SK-N-SH (cell line): ENCODE results near the gene KCTD5. TPM values are rescaled to one million over a fixed set of nuclear protein-coding genes. Genes with fewer than 3 reads are reported as not detected.
"Not testable (repeated sequence)": the region's sequence is repeated elsewhere in the genome, so short reads cannot be mapped to it uniquely, and the experiment has no call there.

Source experiments
- CTCF ChIA-PET: fragments of 300-600, 350-600 bp; formaldehyde crosslinking; extraction: SDS; loops from one replicate; lab custom pipeline; 2021; lab: Yijun Ruan, JAX
- POLR2A ChIA-PET: fragments of 350-600 bp; sonication (Branson Sonifier 250); formaldehyde crosslinking; extraction: SDS; loops from one replicate; lab custom pipeline; 2020; ENCODE audit warnings: antibody characterized with exemption, inconsistent platforms; lab: Yijun Ruan, JAX
- DNase-seq: peaks from one replicate; pipeline ENCODE4 v3.0.0; 2012
- H2AFZ ChIP-seq: fragments of 200-600 bp; sonication (generic); 2 replicates; pipeline ENCODE4 v1.8.1; 2016; ENCODE audit warnings: antibody characterized with exemption, mild to moderate bottlenecking, low read depth
- H3F3A ChIP-seq: fragments of 200-600 bp; sonication (generic); replicated peaks from 2 replicates; pipeline ENCODE3; 2016; ENCODE audit warnings: antibody characterized with exemption, mild to moderate bottlenecking; ENCODE audit not compliant: insufficient read depth
- H3K27ac ChIP-seq, 2 experiments: fragments of 200-500 bp in 1 of 2; fragments of 200-600 bp in 1 of 2; sonication (Bioruptor generic) in 1 of 2; sonication (generic), shearing (Covaris generic) in 1 of 2; 2 replicates each; pipeline versions ENCODE4 v1.5.1 to v1.6.1; 2014 to 2016; ENCODE audit warnings: low read depth in 2 of 2, inconsistent platforms in 1 of 2, low read length in 1 of 2, mild to moderate bottlenecking in 1 of 2, mixed read lengths in 1 of 2
- H3K27me3 ChIP-seq: fragments of 200-600 bp; sonication (generic), shearing (Covaris generic); 2 replicates; pipeline ENCODE4 v1.6.1; 2016; ENCODE audit warnings: mixed run types; ENCODE audit not compliant: insufficient read depth
- H3K36me3 ChIP-seq, 2 experiments: fragments of 200-500 bp in 1 of 2; fragments of 200-600 bp in 1 of 2; sonication (Bioruptor generic) in 1 of 2; sonication (generic) in 1 of 2; replicated peaks in 1 of 2; 2 replicates each; pipeline versions ENCODE3 to v1.5.1; 2014 to 2016; ENCODE audit warnings: low read length in 1 of 2, mild to moderate bottlenecking in 1 of 2; ENCODE audit not compliant: insufficient read depth in 2 of 2, control insufficient read depth in 1 of 2
- H3K4me1 ChIP-seq, 2 experiments: fragments of 200-500 bp in 1 of 2; fragments of 200-600 bp in 1 of 2; sonication (Bioruptor generic) in 1 of 2; sonication (generic), shearing (Covaris generic) in 1 of 2; 2 replicates each; pipeline versions ENCODE4 v1.5.1 to v1.6.1; 2014 to 2016; ENCODE audit warnings: low read depth in 1 of 2, low read length in 1 of 2, mixed run types in 1 of 2; ENCODE audit not compliant: insufficient read depth in 2 of 2, control insufficient read depth in 1 of 2
- H3K4me2 ChIP-seq: fragments of 200-600 bp; sonication (generic), shearing (Covaris generic); 2 replicates; pipeline ENCODE4 v1.6.1; 2017; ENCODE audit warnings: mixed run types
- H3K4me3 ChIP-seq, 2 experiments: fragments of 200-500 bp in 1 of 2; fragments of 200-600 bp in 1 of 2; sonication (Bioruptor generic) in 1 of 2; sonication (generic), shearing (Covaris generic) in 1 of 2; 2 replicates each; pipeline versions ENCODE4 v1.5.1 to v1.8.1; 2014 to 2016; ENCODE audit warnings: low read depth in 2 of 2, inconsistent platforms in 1 of 2, low read length in 1 of 2, mild to moderate bottlenecking in 1 of 2, mixed read lengths in 1 of 2, moderate library complexity in 1 of 2
- H3K79me2 ChIP-seq: fragments of 200-600 bp; sonication (generic); 2 replicates; pipeline ENCODE4 v1.8.1; 2017; ENCODE audit warnings: mild to moderate bottlenecking; ENCODE audit not compliant: insufficient read depth
- H3K9ac ChIP-seq: fragments of 200-600 bp; sonication (generic); 2 replicates; pipeline ENCODE4 v1.6.1; 2017; ENCODE audit warnings: mixed run types
- H3K9me2 ChIP-seq: fragments of 200-600 bp; sonication (generic); 2 replicates; pipeline ENCODE4 v1.6.1; 2017; ENCODE audit warnings: mixed run types
- H3K9me3 ChIP-seq: fragments of 200-600 bp; sonication (generic); 2 replicates; pipeline ENCODE4 v1.6.1; 2017; ENCODE audit warnings: mixed run types, mild to moderate bottlenecking, moderate library complexity
- H4K20me1 ChIP-seq: fragments of 200-600 bp; sonication (generic); 2 replicates; pipeline ENCODE4 v1.6.1; 2017; ENCODE audit warnings: mild to moderate bottlenecking, mixed run types; ENCODE audit not compliant: insufficient read depth
- EZH2phosphoT487 ChIP-seq: fragments of 200-600 bp; sonication (generic); IDR thresholded peaks from 2 replicates; pipeline ENCODE4 v1.6.1; 2017; ENCODE audit warnings: low read depth, mixed run types, mild to moderate bottlenecking, antibody characterized with exemption, moderate library complexity, borderline replicate concordance
- FOSL2 ChIP-seq: IDR thresholded peaks from 2 replicates; pipeline ENCODE4 v1.4.0; 2012; ENCODE audit warnings: low read depth, mild to moderate bottlenecking, moderate library complexity, borderline replicate concordance
- FOXJ3 ChIP-seq: sonication (generic); formaldehyde crosslinking; IDR thresholded peaks from 2 replicates; pipeline ENCODE4 v1.5.1; 2020; ENCODE audit warnings: mild to moderate bottlenecking, missing genetic modification reagents
- NFIC ChIP-seq: IDR thresholded peaks from 2 replicates; pipeline ENCODE4 v1.4.0; 2012; ENCODE audit warnings: borderline replicate concordance
- WGBS: methylation state at CpG from one replicate; pipeline ENCODE4 v1.1.6; 2017; ENCODE audit warnings: low lambda C conversion rate; 5-methylcytosine and 5-hydroxymethylcytosine counted together
- polyA plus RNA-seq, 3 experiments: library from polyadenylated mRNA; depleted of rRNA; stranded (reverse); fragments of >200 nt; gene quantifications; 2 replicates each; pipeline ENCODE4 v1.2.3, GENCODE V29; 2012

KCTD5 gene
- polyA plus RNA-seq, 1 of the 3 experiments (the other 2 are of a cell fraction), result 53.4 TPM

GRCh38 chr16:2663553-2664546 lies 18.5 kb upstream of the KCTD5 start:
- Histone ChIP-seq H3K79me2 (no peaks in the 10 kb centered on the region), H3K9ac (no peak overlapping the region), H3K27me3 (no peaks in the 10 kb centered on the region), H3K4me2 (no peak overlapping the region)
- 78% methylated on average over 23 of the region's 23 CpGs for WGBS
- POLR2A ChIA-PET, result no interaction called here
- no peak for DNase-seq
- TF ChIP-seq FOXJ3 (CRISPR knock-in tag) (no peak), NFIC (no peak), FOSL2 (peak; percentile 6; the same call in 1 of the 2 replicates)
- TF ChIP-seq, all 33 proteins: peak for 1
- no peaks in the 10 kb centered on the region for H3K9me2 ChIP-seq
- no peaks in the 10 kb centered on the region for H3K9me3 ChIP-seq
- H3F3A ChIP-seq, result peaks cover 7% of the 10 kb centered on the region
- peaks cover 10 to 24% of the 10 kb centered on the region in 2 experiments for H3K36me3 ChIP-seq
- H3K4me1 ChIP-seq, result no peaks in the 10 kb centered on the region
- peak overlapping the region in 1 of 2 experiments; percentile 7; a peak in 1 of 4 replicates for H3K27ac ChIP-seq
- H4K20me1 ChIP-seq, result no peaks in the 10 kb centered on the region
- CTCF ChIA-PET, result no interaction called here
- no peak overlapping the region for H2AFZ ChIP-seq
- H3K4me3 ChIP-seq, result no peak overlapping the region

- Histone ChIP-seq H3K4me3 (no peak overlapping the region), H3K27me3 (no peaks in the 10 kb centered on the region), H3K9me2 (no peaks in the 10 kb centered on the region), H3K4me2 (no peak overlapping the region), H3F3A (peaks cover 7% of the 10 kb centered on the region), H3K9ac (no peak overlapping the region), H3K79me2 (peaks cover 5% of the 10 kb centered on the region), H3K9me3 (no peaks in the 10 kb centered on the region), H2AFZ (no peak overlapping the region), H3K36me3 (peaks cover 13 to 25% of the 10 kb centered on the region in 2 experiments), H3K4me1 (no peaks in the 10 kb centered on the region; a peak in 1 of 4 replicates), H4K20me1 (no peaks in the 10 kb centered on the region), H3K27ac (no peak overlapping the region)
- DNase-seq, result no peak
- ChIA-PET CTCF (no interaction called here), POLR2A (no interaction called here)
- TF ChIP-seq EZH2phosphoT487, result no peak
- 79% methylated on average over 9 of the region's 9 CpGs for WGBS
Observed at GRCh38 chr16:2664574-2664982, 17.7 kb upstream of the KCTD5 start.

GRCh38 chr16:2666671-2667070 lies 15.7 kb upstream of the KCTD5 start:
- H3K36me3 ChIP-seq, result peaks cover 13 to 23% of the 10 kb centered on the region in 2 experiments
- 100% methylated on average over 3 of the region's 7 CpGs for WGBS
- H3K4me3 ChIP-seq, DNase-seq, H4K20me1 ChIP-seq, H3F3A ChIP-seq, H3K9me2 ChIP-seq, H3K27me3 ChIP-seq, H3K4me1 ChIP-seq, H2AFZ ChIP-seq, POLR2A ChIA-PET, H3K27ac ChIP-seq, H3K9me3 ChIP-seq, H3K4me2 ChIP-seq, H3K9ac ChIP-seq, CTCF ChIA-PET: not testable (repeated sequence)
- H3K79me2 ChIP-seq, result peaks cover 16% of the 10 kb centered on the region

- H3F3A ChIP-seq, DNase-seq, H3K27me3 ChIP-seq, H3K27ac ChIP-seq, H3K4me1 ChIP-seq, H3K9me2 ChIP-seq, H4K20me1 ChIP-seq, H3K9ac ChIP-seq, POLR2A ChIA-PET, H3K9me3 ChIP-seq, H3K36me3 ChIP-seq, H3K4me3 ChIP-seq: not testable (repeated sequence)
- CTCF ChIA-PET, result interaction anchor here (0.6 to 1.6 kb wide), 3 partner anchors 8 to 440 kb away, joined by 3 to 4 read pairs (median 3); no protein-coding TSS in a partner anchor
- Histone ChIP-seq H2AFZ (0 out of 2 replicates have a peak overlapping the region, but pooled peaks have one; percentile 46), H3K79me2 (peaks cover 25% of the 10 kb centered on the region), H3K4me2 (0 out of 2 replicates have a peak overlapping the region, but pooled peaks have one; percentile 55)
- 84% methylated on average over 8 of the region's 10 CpGs for WGBS
Observed at GRCh38 chr16:2669587-2669986, 12.7 kb upstream of the KCTD5 start.
